ENCODE results near the gene IQSEC3. TPM values are rescaled to one million over a fixed set of nuclear protein-coding genes. Genes with fewer than 3 reads are reported as not detected.

IQSEC3 gene
- total RNA-seq, 1 experiment from 2014 or later, result 1.7 TPM

DNA sequence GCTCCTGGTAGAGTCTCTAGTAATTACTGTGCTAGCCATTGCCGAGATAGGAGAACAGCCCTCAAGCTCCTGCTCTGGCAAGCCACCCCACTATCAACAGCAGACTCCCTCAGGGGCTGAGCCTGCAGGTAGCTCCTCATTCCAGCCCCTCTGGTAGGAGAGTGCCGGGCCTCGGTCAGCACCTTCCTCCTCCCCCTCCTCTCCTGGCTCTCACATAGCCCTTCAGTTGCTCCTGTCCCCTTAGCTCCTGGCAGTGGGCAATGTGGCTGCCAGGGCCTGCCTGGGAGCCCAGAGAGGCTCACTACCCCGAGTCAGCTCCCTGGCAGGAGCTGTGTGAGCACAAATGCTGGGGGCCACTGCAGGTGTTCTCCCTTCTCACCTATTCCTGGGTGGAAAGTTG lies 52.0 kb downstream of the IQSEC3 start:
- peaks cover 12% of the 10 kb centered on the region; the same call in 1 of the 2 replicates for H3K4me1 Mint-ChIP-seq
- H3K4me3 Mint-ChIP-seq, result no peak overlapping the region
- ChIA-PET CTCF (interaction anchor here (0.9 to 2.2 kb wide), 3 partner anchors 13 to 101 kb away, joined by 3 to 9 read pairs (median 4); no protein-coding TSS in a partner anchor), POLR2A (interaction anchor here (1.0 kb wide), 1 partner anchor 101 kb away, joined by 3 read pairs; no protein-coding TSS in a partner anchor)
- no peaks in the 10 kb centered on the region for H3K36me3 Mint-ChIP-seq
- H3K27me3 Mint-ChIP-seq (ENCODE audit: low read depth), result no peaks in the 10 kb centered on the region
- ATAC-seq (no peak), DNase-seq (ENCODE audit: low spot score) (no peak)
- no peaks in the 10 kb centered on the region for H3K9me3 Mint-ChIP-seq
- no peak overlapping the region for H3K27ac Mint-ChIP-seq
- TF ChIP-seq ZNF121 (CRISPR knock-in tag; IDR thresholded peaks at IDR 0.05) (no peak), IRF1 (CRISPR knock-in tag; IDR thresholded peaks at IDR 0.05) (no peak), ZNF425 (CRISPR knock-in tag; conservative IDR thresholded peaks at IDR 0.05) (no peak), OVOL2 (CRISPR knock-in tag; IDR thresholded peaks at IDR 0.05; ENCODE audit: borderline replicate concordance) (no peak), HMGA2 (CRISPR knock-in tag; IDR thresholded peaks at IDR 0.05) (no peak), NFE2L1 (CRISPR knock-in tag; IDR thresholded peaks at IDR 0.05) (no peak), PRRX2 (CRISPR knock-in tag; IDR thresholded peaks at IDR 0.05) (no peak), ZMAT4 (CRISPR knock-in tag; IDR thresholded peaks at IDR 0.05) (no peak), SOX15 (CRISPR knock-in tag; IDR thresholded peaks at IDR 0.05) (no peak), CBFB (CRISPR knock-in tag; IDR thresholded peaks at IDR 0.05; ENCODE audit: low read depth) (no peak), ZNF423 (CRISPR knock-in tag; IDR thresholded peaks at IDR 0.05) (no peak), ZNF232 (CRISPR knock-in tag; IDR thresholded peaks at IDR 0.05) (no peak), RELA (CRISPR knock-in tag; IDR thresholded peaks at IDR 0.05; ENCODE audit: borderline replicate concordance) (no peak)
- TF ChIP-seq, protein P1, sequence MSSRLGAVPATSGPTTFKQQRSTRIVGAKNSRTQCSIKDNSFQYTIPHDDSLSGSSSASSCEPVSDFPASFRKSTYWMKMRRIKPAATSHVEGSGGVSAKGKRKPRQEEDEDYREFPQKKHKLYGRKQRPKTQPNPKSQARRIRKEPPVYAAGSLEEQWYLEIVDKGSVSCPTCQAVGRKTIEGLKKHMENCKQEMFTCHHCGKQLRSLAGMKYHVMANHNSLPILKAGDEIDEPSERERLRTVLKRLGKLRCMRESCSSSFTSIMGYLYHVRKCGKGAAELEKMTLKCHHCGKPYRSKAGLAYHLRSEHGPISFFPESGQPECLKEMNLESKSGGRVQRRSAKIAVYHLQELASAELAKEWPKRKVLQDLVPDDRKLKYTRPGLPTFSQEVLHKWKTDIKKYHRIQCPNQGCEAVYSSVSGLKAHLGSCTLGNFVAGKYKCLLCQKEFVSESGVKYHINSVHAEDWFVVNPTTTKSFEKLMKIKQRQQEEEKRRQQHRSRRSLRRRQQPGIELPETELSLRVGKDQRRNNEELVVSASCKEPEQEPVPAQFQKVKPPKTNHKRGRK (CRISPR knock-in tag; IDR thresholded peaks at IDR 0.05; ENCODE audit: borderline replicate concordance), result no peak
- TF ChIP-seq, protein P2, sequence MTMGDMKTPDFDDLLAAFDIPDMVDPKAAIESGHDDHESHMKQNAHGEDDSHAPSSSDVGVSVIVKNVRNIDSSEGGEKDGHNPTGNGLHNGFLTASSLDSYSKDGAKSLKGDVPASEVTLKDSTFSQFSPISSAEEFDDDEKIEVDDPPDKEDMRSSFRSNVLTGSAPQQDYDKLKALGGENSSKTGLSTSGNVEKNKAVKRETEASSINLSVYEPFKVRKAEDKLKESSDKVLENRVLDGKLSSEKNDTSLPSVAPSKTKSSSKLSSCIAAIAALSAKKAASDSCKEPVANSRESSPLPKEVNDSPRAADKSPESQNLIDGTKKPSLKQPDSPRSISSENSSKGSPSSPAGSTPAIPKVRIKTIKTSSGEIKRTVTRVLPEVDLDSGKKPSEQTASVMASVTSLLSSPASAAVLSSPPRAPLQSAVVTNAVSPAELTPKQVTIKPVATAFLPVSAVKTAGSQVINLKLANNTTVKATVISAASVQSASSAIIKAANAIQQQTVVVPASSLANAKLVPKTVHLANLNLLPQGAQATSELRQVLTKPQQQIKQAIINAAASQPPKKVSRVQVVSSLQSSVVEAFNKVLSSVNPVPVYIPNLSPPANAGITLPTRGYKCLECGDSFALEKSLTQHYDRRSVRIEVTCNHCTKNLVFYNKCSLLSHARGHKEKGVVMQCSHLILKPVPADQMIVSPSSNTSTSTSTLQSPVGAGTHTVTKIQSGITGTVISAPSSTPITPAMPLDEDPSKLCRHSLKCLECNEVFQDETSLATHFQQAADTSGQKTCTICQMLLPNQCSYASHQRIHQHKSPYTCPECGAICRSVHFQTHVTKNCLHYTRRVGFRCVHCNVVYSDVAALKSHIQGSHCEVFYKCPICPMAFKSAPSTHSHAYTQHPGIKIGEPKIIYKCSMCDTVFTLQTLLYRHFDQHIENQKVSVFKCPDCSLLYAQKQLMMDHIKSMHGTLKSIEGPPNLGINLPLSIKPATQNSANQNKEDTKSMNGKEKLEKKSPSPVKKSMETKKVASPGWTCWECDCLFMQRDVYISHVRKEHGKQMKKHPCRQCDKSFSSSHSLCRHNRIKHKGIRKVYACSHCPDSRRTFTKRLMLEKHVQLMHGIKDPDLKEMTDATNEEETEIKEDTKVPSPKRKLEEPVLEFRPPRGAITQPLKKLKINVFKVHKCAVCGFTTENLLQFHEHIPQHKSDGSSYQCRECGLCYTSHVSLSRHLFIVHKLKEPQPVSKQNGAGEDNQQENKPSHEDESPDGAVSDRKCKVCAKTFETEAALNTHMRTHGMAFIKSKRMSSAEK (CRISPR knock-in tag; IDR thresholded peaks at IDR 0.05; ENCODE audit: borderline replicate concordance), result no peak

- ChIA-PET CTCF (interaction anchor here (1.2 kb wide), 1 partner anchor 68 kb away, joined by 6 read pairs; no protein-coding TSS in a partner anchor), POLR2A (no interaction called here)
- Mint-ChIP-seq H3K27me3 (ENCODE audit: low read depth) (no peaks in the 10 kb centered on the region), H3K36me3 (no peaks in the 10 kb centered on the region), H3K27ac (no peak overlapping the region), H3K4me3 (no peak overlapping the region), H3K9me3 (no peaks in the 10 kb centered on the region), H3K4me1 (no peaks in the 10 kb centered on the region)
- no peak for DNase-seq (ENCODE audit: low spot score)
- ATAC-seq, result no peak
- TF ChIP-seq GABPB1 (CRISPR knock-in tag; IDR thresholded peaks at IDR 0.05) (no peak), ZBTB21 (CRISPR knock-in tag; IDR thresholded peaks at IDR 0.05; ENCODE audit: borderline replicate concordance) (no peak), ZNF396 (CRISPR knock-in tag; IDR thresholded peaks at IDR 0.05; ENCODE audit: borderline replicate concordance) (no peak), SOX15 (CRISPR knock-in tag; IDR thresholded peaks at IDR 0.05) (no peak), AFF4 (CRISPR knock-in tag; IDR thresholded peaks at IDR 0.05; ENCODE audit: borderline replicate concordance) (no peak), SMAD4 (CRISPR knock-in tag; IDR thresholded peaks at IDR 0.05) (no peak), NR2C2 (CRISPR knock-in tag; IDR thresholded peaks at IDR 0.05) (no peak)
- TF ChIP-seq, protein P3, sequence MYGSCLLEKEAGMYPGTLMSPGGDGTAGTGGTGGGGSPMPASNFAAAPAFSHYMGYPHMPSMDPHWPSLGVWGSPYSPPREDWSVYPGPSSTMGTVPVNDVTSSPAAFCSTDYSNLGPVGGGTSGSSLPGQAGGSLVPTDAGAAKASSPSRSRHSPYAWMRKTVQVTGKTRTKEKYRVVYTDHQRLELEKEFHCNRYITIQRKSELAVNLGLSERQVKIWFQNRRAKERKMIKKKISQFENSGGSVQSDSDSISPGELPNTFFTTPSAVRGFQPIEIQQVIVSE (CRISPR knock-in tag; IDR thresholded peaks at IDR 0.05; ENCODE audit: borderline replicate concordance), result no peak
These were observed 54.4 kb downstream of the IQSEC3 start for GRCh38 chr12:120951-121350.
